ENCODE data around the gene PPFIBP2. TPM values are rescaled to one million over a fixed set of nuclear protein-coding genes. Genes with fewer than 3 reads are reported as not detected.

The PPFIBP2 gene
- total RNA-seq, 1 experiment from 2014 or later = 5.7 TPM

- no TSS peak for BruUV-seq (replicated peaks)
- Histone ChIP-seq H3K4me3 (replicated peaks in 1 of 2; ENCODE audit: low read depth in 1 of 2, low read length in 2 of 2) (no peak overlapping the region), H3K27ac (ENCODE audit: low read depth, low read length) (no peak overlapping the region), H3K4me1 (ENCODE audit: control insufficient read depth in 1 of 2, insufficient read depth in 2 of 2, low read length in 2 of 2) (no peaks in the 10 kb centered on the region), H2AFZ (ENCODE audit: low read depth, low read length, poor library complexity, severe bottlenecking) (no peak overlapping the region), H3K4me2 (ENCODE audit: low read length) (no peak overlapping the region), H3K9ac (ENCODE audit: low read length) (no peak overlapping the region), H4K20me1 (ENCODE audit: insufficient read depth) (no peaks in the 10 kb centered on the region), H3K9me3 (ENCODE audit: control insufficient read depth in 1 of 2, insufficient read depth in 1 of 2, low read depth in 1 of 2, low read length in 2 of 2) (no peaks in the 10 kb centered on the region), H3K36me3 (ENCODE audit: control insufficient read depth in 1 of 2, insufficient read depth in 2 of 2, low read length in 2 of 2) (no peaks in the 10 kb centered on the region), H3K9me2 (ENCODE audit: insufficient read depth) (no peaks in the 10 kb centered on the region), H3K79me2 (ENCODE audit: insufficient read depth, low read length) (no peaks in the 10 kb centered on the region), H3K27me3 (ENCODE audit: insufficient read depth, low read length) (no peaks in the 10 kb centered on the region)
- ChIA-PET RAD21 (ENCODE audit: low non-redundant PET in 1 of 2, low total read pairs in 2 of 2, uncharacterized antibody in 2 of 2, unreplicated experiment in 2 of 2) (interaction anchor here in 1 of 2 experiments (2.7 kb wide), 1 partner anchor 84 kb away, joined by 16 read pairs; no protein-coding TSS in a partner anchor), POLR2A (no interaction called here), CTCF (no interaction called here)
- intact Hi-C loops (cut with micrococcal nuclease) = loop anchor here (2.0 kb wide), 1 partner anchor 85 kb away; no protein-coding TSS in a partner anchor
- DNase-seq (ENCODE audit: low read depth, low spot score) (no peak), ATAC-seq (no peak)
- TF ChIP-seq TCF7L2 (IDR thresholded peaks at IDR 0.05; ENCODE audit: borderline replicate concordance, extremely low read depth, insufficient read depth, insufficient read length) (no peak), EGR1 (IDR thresholded peaks at IDR 0.05; ENCODE audit: low read depth) (no peak), ZFX (IDR thresholded peaks at IDR 0.05) (no peak), POLR2A (IDR thresholded peaks at IDR 0.05; ENCODE audit: borderline replicate concordance, extremely low read depth, insufficient read depth, insufficient read length) (no peak), ZNF274 (IDR thresholded peaks at IDR 0.05; ENCODE audit: low read depth, low read length) (no peak), JUND (IDR thresholded peaks at IDR 0.05) (no peak), CEBPB (IDR thresholded peaks at IDR 0.05; ENCODE audit: low read depth) (no peak), POLR2AphosphoS5 (IDR thresholded peaks at IDR 0.05; ENCODE audit: low read depth, low read length) (no peak), SP1 (IDR thresholded peaks at IDR 0.05; ENCODE audit: low read depth) (no peak), FOSL1 (IDR thresholded peaks at IDR 0.05; ENCODE audit: low read depth) (no peak), SIN3A (IDR thresholded peaks at IDR 0.05; ENCODE audit: low read depth) (no peak), EZH2phosphoT487 (IDR thresholded peaks at IDR 0.05; ENCODE audit: borderline replicate concordance) (no peak), EZH2 (IDR thresholded peaks at IDR 0.05) (no peak), RAD21 (IDR thresholded peaks at IDR 0.05; ENCODE audit: low read depth) (no peak)
- TF ChIP-seq, protein P1, sequence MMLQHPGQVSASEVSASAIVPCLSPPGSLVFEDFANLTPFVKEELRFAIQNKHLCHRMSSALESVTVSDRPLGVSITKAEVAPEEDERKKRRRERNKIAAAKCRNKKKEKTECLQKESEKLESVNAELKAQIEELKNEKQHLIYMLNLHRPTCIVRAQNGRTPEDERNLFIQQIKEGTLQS (IDR thresholded peaks at IDR 0.05) = no peak
- TF ChIP-seq, protein P2, sequence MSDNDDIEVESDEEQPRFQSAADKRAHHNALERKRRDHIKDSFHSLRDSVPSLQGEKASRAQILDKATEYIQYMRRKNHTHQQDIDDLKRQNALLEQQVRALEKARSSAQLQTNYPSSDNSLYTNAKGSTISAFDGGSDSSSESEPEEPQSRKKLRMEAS (IDR thresholded peaks at IDR 0.05) = no peak
- TF ChIP-seq, protein P3, sequence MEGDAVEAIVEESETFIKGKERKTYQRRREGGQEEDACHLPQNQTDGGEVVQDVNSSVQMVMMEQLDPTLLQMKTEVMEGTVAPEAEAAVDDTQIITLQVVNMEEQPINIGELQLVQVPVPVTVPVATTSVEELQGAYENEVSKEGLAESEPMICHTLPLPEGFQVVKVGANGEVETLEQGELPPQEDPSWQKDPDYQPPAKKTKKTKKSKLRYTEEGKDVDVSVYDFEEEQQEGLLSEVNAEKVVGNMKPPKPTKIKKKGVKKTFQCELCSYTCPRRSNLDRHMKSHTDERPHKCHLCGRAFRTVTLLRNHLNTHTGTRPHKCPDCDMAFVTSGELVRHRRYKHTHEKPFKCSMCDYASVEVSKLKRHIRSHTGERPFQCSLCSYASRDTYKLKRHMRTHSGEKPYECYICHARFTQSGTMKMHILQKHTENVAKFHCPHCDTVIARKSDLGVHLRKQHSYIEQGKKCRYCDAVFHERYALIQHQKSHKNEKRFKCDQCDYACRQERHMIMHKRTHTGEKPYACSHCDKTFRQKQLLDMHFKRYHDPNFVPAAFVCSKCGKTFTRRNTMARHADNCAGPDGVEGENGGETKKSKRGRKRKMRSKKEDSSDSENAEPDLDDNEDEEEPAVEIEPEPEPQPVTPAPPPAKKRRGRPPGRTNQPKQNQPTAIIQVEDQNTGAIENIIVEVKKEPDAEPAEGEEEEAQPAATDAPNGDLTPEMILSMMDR (IDR thresholded peaks at IDR 0.05 in 2 of 3, conservative IDR thresholded peaks at IDR 0.05 in 1 of 3; ENCODE audit: borderline replicate concordance in 1 of 3, insufficient read depth in 1 of 3, low read depth in 2 of 3, low read length in 2 of 3) = no peak
Measured at GRCh38 chr11:7655253-7656217, 141.7 kb downstream of the PPFIBP2 start.

Data from HCT116 (cell line).